ENCODE results near the gene NHLRC3.

DNA sequence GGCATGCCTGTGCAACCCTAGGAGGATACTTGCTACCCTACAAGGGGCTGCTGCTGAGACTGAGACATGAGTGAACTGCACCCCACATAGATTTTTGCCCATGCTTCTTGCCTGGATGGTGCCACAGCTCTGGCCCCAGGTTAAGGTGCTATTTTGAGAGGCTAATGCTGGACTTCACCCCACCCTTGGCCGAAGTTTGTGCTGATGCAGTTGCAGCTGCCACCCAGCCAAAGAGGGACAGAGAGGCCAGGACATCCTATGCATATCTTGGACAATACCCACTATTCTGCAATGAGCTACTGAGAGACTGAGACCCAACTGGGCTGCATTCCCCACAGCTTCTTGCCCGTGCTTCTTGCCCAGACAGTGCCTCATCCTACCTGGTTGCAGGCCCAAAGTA lies 34.6 kb downstream of the NHLRC3 start:
- TF ChIP-seq, protein P1, sequence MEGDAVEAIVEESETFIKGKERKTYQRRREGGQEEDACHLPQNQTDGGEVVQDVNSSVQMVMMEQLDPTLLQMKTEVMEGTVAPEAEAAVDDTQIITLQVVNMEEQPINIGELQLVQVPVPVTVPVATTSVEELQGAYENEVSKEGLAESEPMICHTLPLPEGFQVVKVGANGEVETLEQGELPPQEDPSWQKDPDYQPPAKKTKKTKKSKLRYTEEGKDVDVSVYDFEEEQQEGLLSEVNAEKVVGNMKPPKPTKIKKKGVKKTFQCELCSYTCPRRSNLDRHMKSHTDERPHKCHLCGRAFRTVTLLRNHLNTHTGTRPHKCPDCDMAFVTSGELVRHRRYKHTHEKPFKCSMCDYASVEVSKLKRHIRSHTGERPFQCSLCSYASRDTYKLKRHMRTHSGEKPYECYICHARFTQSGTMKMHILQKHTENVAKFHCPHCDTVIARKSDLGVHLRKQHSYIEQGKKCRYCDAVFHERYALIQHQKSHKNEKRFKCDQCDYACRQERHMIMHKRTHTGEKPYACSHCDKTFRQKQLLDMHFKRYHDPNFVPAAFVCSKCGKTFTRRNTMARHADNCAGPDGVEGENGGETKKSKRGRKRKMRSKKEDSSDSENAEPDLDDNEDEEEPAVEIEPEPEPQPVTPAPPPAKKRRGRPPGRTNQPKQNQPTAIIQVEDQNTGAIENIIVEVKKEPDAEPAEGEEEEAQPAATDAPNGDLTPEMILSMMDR (conservative IDR thresholded peaks at IDR 0.05), result no peak
- no peak for TF ChIP-seq ZFX (IDR thresholded peaks at IDR 0.05)

Data from C4-2B (cell line).